ENCODE measurements around the gene PLP1. TPM values are rescaled to one million over a fixed set of nuclear protein-coding genes. Genes with fewer than 3 reads are reported as not detected.

PLP1 gene
- total and polyA plus RNA-seq, 2 of the 8 experiments (the other 6 are each of a cell fraction or from before 2014, with no cell fraction given), result 49.2 to 218 TPM

DNA sequence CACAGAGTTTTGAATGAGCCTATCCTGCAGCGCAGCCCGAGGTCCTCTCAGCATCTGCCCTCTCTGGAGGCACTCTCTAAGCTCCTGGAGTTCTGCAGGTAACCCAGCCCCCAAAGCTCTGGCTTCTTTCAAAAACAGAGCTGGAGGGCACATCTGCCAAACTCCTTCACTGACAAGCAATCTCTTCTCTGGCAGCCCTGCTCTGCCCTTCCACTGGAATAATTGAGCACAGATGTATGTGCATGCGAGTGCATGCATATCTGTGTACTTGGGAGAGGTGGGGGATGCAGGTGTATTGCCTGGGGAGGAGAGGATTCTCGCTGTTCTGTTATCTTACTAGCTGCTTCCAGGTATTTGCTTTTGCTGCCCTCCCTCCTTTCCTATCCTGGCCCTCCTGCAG lies 22.2 kb upstream of the PLP1 start:
- CTCF ChIA-PET (ENCODE audit: partially characterized antibody), result interaction anchor here (0.8 to 5.3 kb wide), 3 partner anchors 16 to 42 kb away, joined by 3 to 33 read pairs (median 4); partner anchors contain the start of gene TMEM31
- TF ChIP-seq TAF7 (optimal IDR thresholded peaks at IDR 0.05; ENCODE audit: borderline replicate concordance, low read depth, low read length), result no peak
- no peak for TF ChIP-seq POU5F1 (IDR thresholded peaks at IDR 0.05; ENCODE audit: low read depth, low read length)
- TF ChIP-seq RXRA (IDR thresholded peaks at IDR 0.05; ENCODE audit: insufficient read depth, low read depth, low read length), result no peak
- no peak for TF ChIP-seq TEAD4 (IDR thresholded peaks at IDR 0.05; ENCODE audit: low read depth, low read length)
- no peak for TF ChIP-seq KDM4A (IDR thresholded peaks at IDR 0.05; ENCODE audit: low read depth, low read length, severe bottlenecking)
- TF ChIP-seq HDAC6 (IDR thresholded peaks at IDR 0.05; ENCODE audit: low read depth, low read length), result no peak
- no peak for TF ChIP-seq NRF1 (IDR thresholded peaks at IDR 0.05; ENCODE audit: low read depth, low read length)
- TF ChIP-seq GABPA (IDR thresholded peaks at IDR 0.05; ENCODE audit: borderline replicate concordance, insufficient read depth, low read length), result no peak
- H3K27ac ChIP-seq (ENCODE audit: low read depth, low read length), result no peak overlapping the region

More for the DNA sequence above, 22.2 kb upstream of the PLP1 start:
- Histone ChIP-seq H2AK5ac (ENCODE audit: low read depth, low read length) (no peak overlapping the region), H3K18ac (ENCODE audit: extremely low read depth, low read length) (no peak overlapping the region), H3K4me2 (ENCODE audit: insufficient read depth in 1 of 2, low read depth in 2 of 2, low read length in 2 of 2) (no peak overlapping the region), H3K79me2 (ENCODE audit: control insufficient read depth in 1 of 2, insufficient read depth in 2 of 2, low read length in 2 of 2) (peaks cover 0 to 4% of the 10 kb centered on the region in 2 experiments; a peak in 1 of 4 replicates), H2BK12ac (ENCODE audit: low read depth, low read length) (no peak overlapping the region), H3K4ac (replicated peaks; ENCODE audit: insufficient read length, low read depth, low read length) (no peak overlapping the region), H4K91ac (replicated peaks; ENCODE audit: insufficient read length, low read length) (no peak overlapping the region), H2BK15ac (ENCODE audit: low read length) (no peak overlapping the region), H4K8ac (ENCODE audit: extremely low read depth, insufficient read depth, low read length) (no peak overlapping the region), H3K79me1 (ENCODE audit: low read depth, low read length) (no peaks in the 10 kb centered on the region), H2BK120ac (replicated peaks; ENCODE audit: low read depth, low read length) (no peak overlapping the region), H4K5ac (ENCODE audit: insufficient read length, low read depth, low read length) (no peak overlapping the region), H3K23ac (ENCODE audit: insufficient read length) (no peak overlapping the region), H3K27me3 (replicated peaks in 1 of 4; ENCODE audit: control insufficient read depth in 3 of 4, extremely low read depth in 1 of 4, insufficient read depth in 3 of 4, low read length in 3 of 4) (no peaks in the 10 kb centered on the region), H3K36me3 (ENCODE audit: control insufficient read depth in 2 of 4, insufficient read depth in 4 of 4, low read length in 3 of 4) (peaks cover 0 to 63% (median 10%) of the 10 kb centered on the region in 4 experiments; a peak in 6 of 8 replicates), H2AFZ (ENCODE audit: low read length) (no peak overlapping the region), H3K14ac (ENCODE audit: insufficient read length) (no peak overlapping the region), H3K23me2 (ENCODE audit: low read depth, low read length) (no peaks in the 10 kb centered on the region), H3K9ac (replicated peaks in 1 of 4; ENCODE audit: extremely low read depth in 1 of 4, low read depth in 3 of 4, low read length in 3 of 4) (no peak overlapping the region), H3K4me3 (ENCODE audit: extremely low read depth in 1 of 4, insufficient read depth in 2 of 4, low read depth in 3 of 4, low read length in 4 of 4) (no peak overlapping the region), H2BK5ac (ENCODE audit: low read depth, low read length) (no peak overlapping the region), H3K9me3 (ENCODE audit: insufficient read depth in 2 of 2, low read depth in 1 of 2, low read length in 1 of 2) (no peaks in the 10 kb centered on the region), H3K56ac (replicated peaks; ENCODE audit: insufficient read length, low read depth, low read length) (no peak overlapping the region), H2BK20ac (ENCODE audit: low read length) (no peak overlapping the region), H3K4me1 (replicated peaks in 1 of 4; ENCODE audit: control insufficient read depth in 3 of 4, insufficient read depth in 4 of 4, low read length in 3 of 4) (peaks cover 0 to 3% (median 0%) of the 10 kb centered on the region in 4 experiments; a peak in 1 of 7 replicates), H4K20me1 (replicated peaks in 1 of 2; ENCODE audit: control insufficient read depth in 1 of 2, insufficient read depth in 2 of 2, low read length in 2 of 2) (peaks cover 0 to 3% of the 10 kb centered on the region in 2 experiments)
- DNase-seq (ENCODE audit: low read depth in 1 of 2, low spot score in 2 of 2) (no peak), FAIRE-seq (no peak)
- WGBS, 2 experiments (ENCODE audit: extremely low coverage in 1 of 2, insufficient coverage in 1 of 2, insufficient read length in 1 of 2, insufficient replicate concordance in 2 of 2, low coverage in 1 of 2, low lambda C conversion rate in 2 of 2, missing lambda C conversion rate in 1 of 2), result 90% methylated on average over 4 of the region's 4 CpGs; no CpG with 5 or more reads in 1 of the 2 experiments
- POLR2A ChIA-PET (ENCODE audit: partially characterized antibody), result interaction anchor here (1.0 to 6.0 kb wide), 10 partner anchors 8 to 69 kb away, joined by 3 to 33 read pairs (median 8); no protein-coding TSS in a partner anchor
